IPS-18c (cell line): ENCODE measurements around the gene PTH.

Experiments used
- H3K4me3 ChIP-seq: 2 replicates; pipeline ENCODE4 v1.7.0; 2013; ENCODE audit warnings: low read depth, mild to moderate bottlenecking, low read length, moderate library complexity; ENCODE audit not compliant: insufficient read depth
- H3K9me3 ChIP-seq: one replicate; pipeline ENCODE4 v1.6.1; 2013; ENCODE audit warnings: mild to moderate bottlenecking, low read length, moderate library complexity; ENCODE audit not compliant: control insufficient read depth, insufficient read depth

Gene PTH

DNA sequence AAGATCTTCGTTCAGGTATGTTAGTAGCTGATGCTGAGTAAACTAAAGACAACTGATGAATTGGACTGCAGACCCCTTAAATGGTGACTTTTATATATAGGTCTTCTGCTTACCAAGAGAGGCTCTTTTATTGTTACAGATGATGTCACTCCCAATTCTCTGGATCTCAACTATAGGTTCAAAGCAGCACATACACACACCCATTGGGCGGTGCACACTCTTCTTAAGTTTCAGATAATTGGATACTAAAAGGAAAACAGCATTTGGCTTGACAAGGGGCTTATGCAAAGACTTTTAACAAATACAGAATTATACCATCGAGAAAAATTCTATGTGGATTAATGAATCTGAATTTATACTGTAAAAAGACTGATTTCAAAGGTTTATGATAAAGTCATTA is at the start of gene PTH:
Gene PTH (minus strand): TSS at position 69 of the 400 bp plus-strand sequence. CDS start 3,142 bp downstream, outside the sequence.
- peaks cover 4% of the 10 kb centered on the region for H3K9me3 ChIP-seq
- H3K4me3 ChIP-seq, result no peak within 1 kb of the TSS

GRCh38 chr11:13538044-13538443 is 42.2 kb upstream of the PTH start:
- Histone ChIP-seq H3K9me3 (peaks cover 7% of the 10 kb centered on the region), H3K4me3 (no peak overlapping the region)

- H3K9me3 ChIP-seq, result peaks cover 7% of the 10 kb centered on the region
- H3K4me3 ChIP-seq, result no peak overlapping the region
Measured at GRCh38 chr11:13535819-13536218, 40.0 kb upstream of the PTH start.

DNA sequence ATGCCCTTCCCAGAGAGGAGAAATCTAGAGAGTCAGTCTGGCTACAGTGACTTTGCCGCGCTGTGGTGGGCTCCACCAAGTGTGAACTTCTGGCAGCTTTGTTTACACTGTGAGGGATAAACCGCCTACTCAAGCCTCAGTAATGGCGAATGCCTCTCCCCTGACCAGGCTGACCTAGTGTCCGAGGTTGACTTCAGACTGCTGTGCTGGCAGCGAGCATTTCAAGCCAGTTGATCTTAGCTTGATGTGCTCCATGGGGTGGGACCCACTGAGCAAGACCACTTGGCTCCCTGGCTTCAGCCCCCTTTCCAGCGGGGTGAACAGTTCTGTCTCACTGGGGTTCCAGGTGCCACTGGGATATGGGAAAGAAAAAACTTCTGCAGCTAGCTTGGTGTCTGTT is 38.6 kb upstream of the PTH start:
- no peak overlapping the region for H3K4me3 ChIP-seq
- H3K9me3 ChIP-seq, result peaks cover 7% of the 10 kb centered on the region

DNA sequence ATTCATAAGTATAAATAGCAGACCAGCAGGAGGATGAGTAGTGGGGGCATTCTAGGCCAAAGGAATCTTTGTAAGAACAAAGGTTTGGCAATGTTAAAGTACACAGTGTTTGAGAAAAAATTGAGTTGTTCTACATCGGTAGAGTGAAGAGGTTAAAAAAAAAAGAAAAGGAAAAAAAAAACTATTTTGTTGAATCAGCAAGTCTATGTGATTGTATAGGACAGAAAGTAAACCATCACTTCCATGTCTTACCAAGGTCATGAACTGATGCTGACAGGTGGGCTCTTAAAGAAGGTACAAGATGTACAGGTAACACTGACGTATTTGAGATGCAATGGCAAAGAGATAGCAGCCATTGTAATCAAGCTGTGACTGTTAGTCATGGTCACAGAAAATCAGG is 29.5 kb upstream of the PTH start:
- Histone ChIP-seq H3K4me3 (no peak overlapping the region), H3K9me3 (no peaks in the 10 kb centered on the region)

DNA sequence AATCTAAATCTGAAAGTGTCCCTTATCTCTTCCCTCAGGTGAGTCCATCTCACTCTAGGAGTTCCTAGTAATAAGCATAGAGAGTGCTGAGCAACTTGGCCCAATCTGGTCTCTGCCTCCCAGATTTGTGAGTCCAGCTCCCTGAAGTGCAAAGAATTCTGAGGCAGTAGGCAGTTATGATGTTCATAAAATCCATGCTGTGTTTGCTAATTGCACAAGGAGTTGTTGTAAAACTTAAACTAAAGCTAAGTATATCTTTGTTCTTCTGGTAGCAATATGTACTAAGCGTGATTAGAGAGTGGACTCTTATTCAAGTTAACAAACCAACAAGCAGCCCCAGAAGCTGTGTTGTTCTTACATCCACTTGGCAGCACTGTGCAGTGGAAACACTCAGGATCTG is 7.6 kb upstream of the PTH start:
- Histone ChIP-seq H3K9me3 (peaks cover under 1% of the 10 kb centered on the region), H3K4me3 (no peak overlapping the region)

- Histone ChIP-seq H3K4me3 (no peak overlapping the region), H3K9me3 (peaks cover 4% of the 10 kb centered on the region)
Measured at GRCh38 chr11:13502492-13502891, 6.7 kb upstream of the PTH start.

GRCh38 chr11:13494051-13494450 is 1.7 kb downstream of the PTH start:
- H3K9me3 ChIP-seq, result peaks cover 4% of the 10 kb centered on the region
- H3K4me3 ChIP-seq, result no peak overlapping the region

- peak overlapping the region; percentile 50; the same call in 1 of the 2 replicates for H3K4me3 ChIP-seq
Measured at GRCh38 chr11:13487661-13488030, 8.2 kb downstream of the PTH start.

GRCh38 chr11:13486926-13487660 is 8.7 kb downstream of the PTH start:
- no peaks in the 10 kb centered on the region for H3K9me3 ChIP-seq
- peak overlapping the region; percentile 50 for H3K4me3 ChIP-seq

More at GRCh38 chr11:13487661-13488030, 8.2 kb downstream of the PTH start:
- H3K9me3 ChIP-seq, result no peaks in the 10 kb centered on the region

GRCh38 chr11:13480198-13480597 is 15.6 kb downstream of the PTH start:
- Histone ChIP-seq H3K4me3 (no peak overlapping the region), H3K9me3 (peaks cover 4% of the 10 kb centered on the region)

- no peak overlapping the region for H3K4me3 ChIP-seq
- peaks cover 4% of the 10 kb centered on the region for H3K9me3 ChIP-seq
Measured at GRCh38 chr11:13479688-13480087, 16.1 kb downstream of the PTH start.

DNA sequence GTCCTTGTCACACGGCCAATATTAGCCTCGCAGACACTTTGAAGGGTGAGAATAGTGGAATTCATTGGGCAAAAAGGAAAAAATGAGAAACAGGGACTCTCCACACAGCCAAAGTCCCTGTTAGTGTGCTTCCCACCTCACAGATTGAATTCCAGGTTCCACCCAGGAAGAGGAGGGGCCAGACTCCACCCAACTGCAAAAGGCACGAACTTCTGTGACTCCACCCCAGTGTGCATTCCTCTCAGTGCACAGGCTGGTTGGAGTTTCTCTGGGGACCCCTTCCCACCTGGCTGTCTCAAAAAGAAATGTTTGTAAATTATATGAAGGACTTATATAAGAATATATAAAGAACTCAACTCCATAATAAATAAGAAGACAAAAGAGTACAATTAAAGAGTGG is 20.7 kb downstream of the PTH start:
- H3K9me3 ChIP-seq, result peaks cover 3% of the 10 kb centered on the region
- no peak overlapping the region for H3K4me3 ChIP-seq

- Histone ChIP-seq H3K9me3 (no peaks in the 10 kb centered on the region), H3K4me3 (no peak overlapping the region)
Measured at GRCh38 chr11:13473013-13473722, 22.6 kb downstream of the PTH start.

DNA sequence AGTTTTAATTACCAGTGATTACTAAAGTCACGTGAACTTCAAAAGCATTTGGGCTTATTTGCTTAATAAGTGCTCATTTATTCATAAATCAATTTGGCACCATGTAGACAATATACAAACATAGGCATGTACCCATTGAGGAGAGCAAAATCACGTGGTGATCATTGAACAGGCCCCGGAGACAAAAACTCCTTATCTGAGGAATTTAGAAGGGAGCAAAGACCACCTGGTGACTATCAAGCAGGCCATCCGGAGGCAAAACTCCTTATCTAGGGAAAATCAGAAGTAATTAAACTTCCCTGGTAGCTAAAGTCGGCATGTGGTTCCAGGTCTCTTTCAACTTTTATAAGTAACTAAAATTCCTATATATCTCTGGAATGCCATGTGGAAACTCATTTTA is 27.0 kb downstream of the PTH start:
- no peaks in the 10 kb centered on the region for H3K9me3 ChIP-seq
- H3K4me3 ChIP-seq, result no peak overlapping the region

- Histone ChIP-seq H3K4me3 (no peak overlapping the region), H3K9me3 (no peaks in the 10 kb centered on the region)
Measured at GRCh38 chr11:13465909-13466371, 29.9 kb downstream of the PTH start.

DNA sequence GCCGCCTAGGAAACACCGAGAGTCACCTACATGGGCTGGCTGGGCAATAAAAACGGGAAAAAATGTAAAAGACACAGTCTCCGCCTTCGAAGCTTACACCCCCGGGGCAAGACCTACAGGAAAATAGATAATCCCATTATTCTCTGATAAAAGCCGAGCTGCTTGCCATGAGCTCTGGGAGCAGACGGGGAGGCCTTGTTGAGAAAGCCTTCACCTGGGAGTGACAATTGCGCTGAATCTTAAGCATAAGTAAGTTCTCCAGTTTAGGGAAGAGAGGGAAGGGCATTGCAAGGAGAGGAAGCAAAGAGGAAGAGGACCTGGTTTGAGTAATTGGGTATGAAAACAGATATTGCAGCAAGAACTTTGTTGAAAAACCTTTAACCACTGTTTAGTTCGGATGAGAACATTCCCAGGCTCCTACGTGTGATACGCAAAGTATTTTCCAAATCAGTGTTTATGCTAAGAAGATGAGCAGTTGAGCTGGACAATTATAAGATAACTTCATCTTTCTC is 32.0 kb downstream of the PTH start:
- H3K4me3 ChIP-seq, result peak overlapping the region; percentile 89

More for the DNA sequence above, 32.0 kb downstream of the PTH start:
- H3K9me3 ChIP-seq, result no peaks in the 10 kb centered on the region
